ENCODE measurements around the gene PSTPIP2.
"Not testable (repeated sequence)": the region's sequence is repeated elsewhere in the genome, so short reads cannot be mapped to it uniquely, and the experiment has no call there.

Gene PSTPIP2

DNA sequence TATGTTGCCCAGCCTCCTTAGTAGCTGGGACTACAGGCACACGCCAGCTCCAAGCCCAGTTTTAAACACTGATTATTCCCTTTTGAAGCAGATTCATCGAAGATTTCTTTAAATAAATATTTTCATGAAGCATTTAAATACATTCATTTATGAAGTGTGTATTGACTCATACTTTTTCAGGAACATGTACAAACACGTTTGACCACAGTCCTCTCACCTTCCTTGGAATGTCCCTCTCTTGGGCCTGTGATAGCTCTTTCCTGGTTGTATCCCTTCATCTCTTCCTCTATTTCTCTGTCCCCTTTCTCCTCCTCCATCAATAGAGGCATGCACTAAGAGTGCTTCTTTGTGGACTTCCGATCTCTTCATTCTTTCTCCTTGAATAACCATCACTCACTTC is 2.5 kb downstream of the PSTPIP2 start:
- DNase-seq, result no peak

DNA sequence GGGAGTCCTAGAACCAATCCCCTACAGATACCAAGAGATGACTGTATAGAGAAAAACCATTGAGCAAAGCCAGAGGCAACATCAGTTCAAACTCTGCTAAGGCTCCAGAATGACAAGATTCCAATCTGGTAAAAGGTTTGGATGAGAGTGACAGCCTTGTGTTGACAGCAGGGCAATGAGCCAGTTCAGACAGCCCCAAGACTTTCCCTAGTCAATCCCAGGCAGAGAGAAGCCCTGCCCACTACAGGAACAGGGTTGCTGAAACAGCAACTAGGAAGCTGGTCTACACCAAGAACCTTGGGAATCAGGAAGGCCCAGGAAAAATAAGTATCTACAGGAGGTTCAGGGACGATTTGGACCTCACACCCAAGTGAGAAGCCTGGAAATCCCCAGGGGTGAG is 3.3 kb downstream of the PSTPIP2 start:
- DNase-seq, result no peak

DNA sequence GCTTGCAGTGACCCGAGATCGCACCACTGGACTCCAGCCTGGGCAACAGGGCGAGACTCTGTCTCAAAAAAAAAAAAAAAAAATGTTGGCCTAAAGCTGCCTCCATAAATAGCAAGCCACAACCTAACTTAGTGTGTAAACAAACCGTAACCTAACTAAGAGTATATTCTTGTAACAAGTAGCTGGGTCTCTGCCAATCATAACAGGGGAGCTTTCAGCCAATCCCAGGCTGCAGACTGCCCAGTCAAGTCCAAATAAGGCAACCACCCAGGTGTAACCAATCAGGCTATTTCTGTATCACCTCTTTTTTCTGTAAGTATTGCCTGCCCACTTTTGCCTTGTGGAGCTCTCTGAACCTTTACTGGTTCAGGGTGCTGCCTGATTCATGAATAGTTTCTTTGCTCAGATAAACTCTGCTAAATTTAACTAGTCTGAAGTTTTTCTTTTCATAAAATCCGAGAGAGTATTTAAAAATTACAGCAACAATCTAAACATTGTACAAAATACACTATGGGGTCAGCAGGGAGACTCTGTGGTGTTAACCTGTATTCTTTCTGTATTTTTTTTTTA is 4.5 kb downstream of the PSTPIP2 start:
- DNase-seq, result no peak

DNA sequence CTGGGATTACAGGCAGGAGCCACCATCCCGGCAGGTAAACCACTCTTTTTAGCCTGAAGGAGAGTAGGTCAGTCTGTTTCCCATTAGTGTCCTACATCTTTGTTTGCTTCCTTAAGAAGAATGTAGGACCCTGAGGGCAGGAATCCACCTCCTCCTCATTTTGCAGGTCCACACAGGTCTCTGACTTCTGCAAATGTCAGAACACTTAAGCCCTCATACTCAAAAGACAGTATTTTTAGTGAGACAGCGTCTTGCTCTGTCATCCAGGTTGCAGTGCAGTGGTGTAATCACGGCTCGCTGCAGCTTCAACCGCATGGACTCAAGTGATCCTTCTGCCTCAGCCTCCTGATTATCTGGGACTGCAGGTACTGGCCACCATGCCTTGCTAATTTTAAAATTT is 9.3 kb downstream of the PSTPIP2 start:
- no peak for DNase-seq

DNA sequence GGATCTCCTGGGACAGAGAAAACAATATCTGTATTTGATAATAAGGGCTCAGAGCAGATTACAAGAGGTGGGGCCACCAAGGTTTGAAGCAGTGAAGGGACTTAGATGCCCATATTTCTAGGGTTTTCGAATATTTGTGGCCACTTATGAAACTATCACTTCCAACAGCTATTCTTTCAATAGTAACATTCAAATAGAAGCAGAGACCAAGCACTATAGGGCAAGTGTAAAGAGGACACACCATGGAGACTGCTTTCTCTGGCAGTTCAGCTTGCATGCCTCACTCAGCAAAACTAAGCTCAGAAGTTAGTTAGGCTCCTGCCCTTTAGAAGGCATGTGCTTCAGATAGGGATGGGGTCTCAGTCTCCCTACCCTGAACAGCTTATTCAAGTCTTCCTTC is 10.3 kb downstream of the PSTPIP2 start:
- DNase-seq, result no peak

DNA sequence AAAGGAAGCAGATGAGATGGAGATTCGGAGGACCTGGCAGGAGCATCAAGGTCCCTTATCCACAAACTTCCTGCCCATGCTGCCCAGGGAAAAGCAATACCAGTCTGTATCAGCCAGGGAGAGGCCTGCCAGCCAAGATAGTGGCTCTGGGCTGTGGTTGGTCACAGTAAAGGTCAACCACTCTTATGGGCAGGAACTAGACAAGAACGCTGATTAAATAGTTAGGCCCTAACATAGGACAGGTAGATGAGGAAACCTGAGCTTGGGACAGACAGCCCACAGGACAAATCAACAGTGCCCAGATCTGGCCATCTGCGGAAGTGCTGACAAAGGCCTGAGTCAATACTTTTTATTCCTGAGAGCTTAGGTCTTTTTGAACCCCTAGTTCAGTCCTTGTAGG is 10.7 kb downstream of the PSTPIP2 start:
- no peak for DNase-seq

DNA sequence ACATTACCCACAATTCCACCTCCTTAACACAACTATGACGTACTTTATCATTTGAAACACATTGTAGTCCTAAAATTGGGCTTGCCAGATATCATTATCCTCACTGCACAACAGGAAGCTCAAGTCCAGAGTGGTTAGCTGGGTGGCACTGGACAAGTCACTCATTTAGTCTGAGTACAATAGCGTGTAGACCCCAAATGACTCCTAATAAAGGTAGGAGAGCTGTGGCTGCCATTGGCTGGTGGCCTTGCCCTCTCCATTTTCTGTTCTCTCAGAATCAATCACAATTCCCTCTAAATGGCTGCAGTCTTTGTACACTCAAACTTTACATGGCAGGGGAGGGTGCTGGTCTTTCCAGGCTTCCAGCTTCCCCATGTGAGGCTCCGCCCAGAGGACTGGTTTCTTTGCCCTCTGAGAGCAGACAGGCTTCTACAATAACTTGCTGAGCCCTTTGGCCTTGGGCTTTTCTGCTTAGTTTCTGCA is 11.7 kb downstream of the PSTPIP2 start:
- DNase-seq, result no peak

DNA sequence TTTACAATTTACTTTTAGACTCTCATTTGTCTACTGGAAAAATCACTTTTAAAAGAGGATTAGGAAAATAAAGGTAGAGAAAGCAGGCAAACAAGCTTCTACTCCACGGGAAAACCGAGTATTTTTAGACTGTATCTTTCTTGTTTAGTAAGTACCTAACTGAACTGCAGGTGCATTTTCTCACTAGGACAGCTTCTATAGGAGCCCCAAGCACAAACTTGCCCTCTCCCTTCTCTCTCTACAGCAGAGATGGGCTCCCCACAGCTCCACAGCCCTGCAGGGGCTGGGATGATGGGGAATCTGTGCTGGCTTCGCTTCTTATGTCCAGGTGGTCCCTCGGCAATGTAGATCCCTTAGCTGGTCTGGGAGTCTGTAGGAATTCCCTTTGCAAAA is 16.2 kb downstream of the PSTPIP2 start:
- DNase-seq, result no peak

DNA sequence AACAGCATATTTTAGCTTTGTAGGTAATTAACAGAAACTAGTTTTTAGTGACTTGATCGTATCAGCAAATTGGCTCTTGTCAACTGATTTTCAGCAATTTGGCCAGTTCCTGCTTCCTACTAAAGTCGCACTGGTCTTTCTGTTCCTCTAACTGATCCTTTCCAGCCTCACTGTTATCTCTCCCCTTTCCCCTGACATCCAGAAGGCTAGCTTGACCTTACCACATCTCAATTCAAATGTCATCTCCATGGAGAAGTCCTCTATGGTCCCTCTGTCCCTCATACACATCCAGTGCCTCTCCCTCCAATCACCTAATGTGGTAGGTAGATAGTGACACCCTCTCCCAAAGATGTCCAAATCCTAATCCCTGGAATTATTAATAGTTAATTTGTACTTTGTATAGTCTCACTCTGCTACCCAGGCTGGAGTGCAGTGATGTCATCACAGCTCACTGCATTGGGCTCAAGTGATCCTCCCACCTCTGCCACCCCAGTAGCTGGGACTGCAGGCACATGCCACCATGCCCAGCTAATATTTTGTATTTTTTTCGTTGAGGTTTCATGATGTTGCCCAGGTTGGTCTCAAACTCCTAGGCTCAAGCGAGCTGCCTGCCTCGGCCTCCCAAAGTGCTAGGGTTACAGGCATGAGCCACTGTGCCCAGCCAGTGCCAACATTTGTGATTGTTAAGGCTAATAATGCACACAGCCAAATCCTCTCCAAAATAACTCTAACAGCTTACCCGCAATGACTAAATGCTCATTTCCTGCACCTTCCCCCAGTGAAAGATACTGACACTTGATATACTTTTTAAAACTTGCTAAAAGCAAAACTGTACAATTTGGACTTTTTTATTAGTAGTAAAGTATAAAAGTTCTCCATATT is 16.9 kb downstream of the PSTPIP2 start:
- DNase-seq, result no peak

DNA sequence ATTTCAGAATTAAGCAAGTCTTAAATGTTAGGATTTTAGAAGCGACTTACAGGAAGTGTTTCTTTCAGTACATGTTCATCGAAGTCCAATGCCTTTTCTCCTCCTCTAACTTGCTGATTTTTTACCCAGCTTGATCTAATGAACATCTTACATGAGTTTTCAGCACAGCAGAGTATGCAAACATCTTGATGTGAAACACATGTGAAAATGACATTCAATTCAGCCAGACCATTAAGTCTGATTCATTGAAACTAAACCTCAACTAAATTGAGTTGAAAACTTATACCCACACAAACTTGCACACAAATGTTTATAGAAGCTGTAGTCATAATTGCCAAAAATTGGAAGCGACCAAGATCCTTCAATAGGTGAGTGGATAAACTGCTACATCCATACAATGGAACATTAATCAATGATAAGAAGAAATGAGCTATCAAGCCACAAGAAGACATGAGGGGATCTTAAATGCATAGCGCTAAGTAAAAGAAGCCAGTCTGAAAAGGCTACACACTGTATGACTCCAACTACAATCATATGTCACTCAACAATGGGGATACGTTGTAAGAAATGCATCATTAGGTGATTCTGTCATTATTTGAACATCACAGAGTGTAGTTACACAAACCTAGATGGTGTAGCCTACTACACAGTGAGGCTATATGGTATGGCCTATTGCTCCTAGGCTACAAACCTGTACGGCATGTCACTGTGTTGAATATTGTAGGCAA is 18.5 kb downstream of the PSTPIP2 start:
- DNase-seq, result no peak

DNA sequence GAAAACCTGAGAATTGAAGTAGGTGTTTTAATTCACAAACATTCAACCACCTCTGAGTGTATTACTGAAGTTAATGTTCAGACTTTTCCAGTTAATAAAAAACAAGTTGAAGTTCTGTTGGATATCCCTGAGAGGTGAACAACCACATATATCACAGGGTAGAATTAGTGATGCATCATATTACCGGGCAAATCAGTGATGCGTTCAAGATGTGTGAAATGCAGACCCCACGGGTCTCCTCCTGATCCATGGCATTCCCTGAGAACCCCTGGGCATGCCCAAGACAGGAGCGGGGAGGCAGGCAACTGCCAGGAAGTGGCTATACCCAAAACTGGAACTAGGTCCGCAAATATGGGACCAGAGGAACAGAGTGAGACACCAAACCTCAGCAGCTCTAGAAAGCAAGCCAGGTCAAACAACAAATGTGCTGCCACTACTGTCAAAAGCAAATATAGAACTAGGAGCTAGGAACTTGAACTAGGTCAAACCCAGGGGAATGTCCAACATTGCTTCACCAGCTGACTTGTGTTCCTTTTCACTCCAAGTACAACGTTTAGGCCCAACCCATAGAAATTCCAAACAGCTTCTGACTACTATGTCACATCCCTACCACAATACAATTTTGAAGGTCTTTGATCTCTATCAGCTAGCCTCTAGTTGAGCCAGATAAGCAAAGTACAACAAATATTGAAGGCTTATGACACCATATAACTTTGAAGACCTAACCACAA is 20.2 kb downstream of the PSTPIP2 start:
- DNase-seq, result no peak

DNA sequence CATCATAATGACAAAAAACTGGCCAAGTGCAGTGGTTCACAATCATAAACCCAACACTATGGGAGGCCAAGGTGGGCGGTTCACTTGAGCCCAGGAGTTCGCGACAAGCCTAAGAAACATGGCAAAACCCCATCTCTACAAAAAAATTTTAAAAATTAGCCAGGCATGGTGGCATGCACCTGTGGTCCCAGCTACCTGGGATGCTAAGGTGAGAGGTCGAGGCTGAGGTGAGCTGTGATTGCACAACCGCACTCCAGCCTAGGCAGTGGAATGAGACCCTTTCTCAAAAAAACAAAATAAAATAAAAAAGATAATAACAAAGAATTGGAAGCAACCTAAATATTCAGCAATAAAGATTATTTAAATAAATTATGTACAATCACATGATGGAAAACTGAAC is 21.8 kb downstream of the PSTPIP2 start:
- DNase-seq, result no peak

DNA sequence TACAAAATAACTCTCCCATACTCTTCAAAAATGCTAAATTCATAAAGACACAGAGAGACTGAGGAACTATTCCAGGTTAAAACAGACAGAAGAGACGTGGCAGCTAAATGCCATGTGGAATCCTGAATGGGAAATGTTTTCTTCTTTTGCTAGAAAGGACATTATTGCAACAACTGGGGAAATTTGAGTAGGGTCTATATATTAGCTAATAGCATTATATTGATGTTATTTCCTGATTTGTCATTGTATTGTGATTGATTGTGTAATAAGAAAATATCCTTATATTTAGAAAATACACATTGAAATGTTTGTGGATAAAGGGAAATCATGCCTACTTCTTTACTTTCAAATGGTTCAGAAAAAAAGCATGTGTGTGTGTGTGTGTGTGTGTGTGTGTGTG is 23.4 kb downstream of the PSTPIP2 start:
- no peak for DNase-seq

DNA sequence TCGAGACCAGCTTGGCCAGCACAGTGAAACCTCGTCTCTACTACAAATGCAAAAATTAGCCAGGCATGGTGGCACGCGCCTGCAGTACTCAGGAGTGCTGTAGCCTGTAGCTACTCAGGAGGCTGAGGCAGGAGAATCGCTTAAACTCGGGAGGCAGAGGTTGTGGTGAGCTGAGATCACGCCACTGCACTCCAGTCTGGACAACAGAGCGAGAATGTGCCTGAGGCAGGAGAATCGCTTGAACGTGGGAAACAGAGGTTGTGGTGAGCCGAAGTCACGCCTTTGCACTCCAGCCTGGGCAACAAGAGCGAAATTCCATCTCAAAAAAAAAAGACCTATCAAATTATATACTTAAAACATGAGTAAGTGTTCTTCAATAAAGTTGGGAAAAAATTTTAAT is 24.7 kb downstream of the PSTPIP2 start:
- not testable (repeated sequence) for DNase-seq

DNA sequence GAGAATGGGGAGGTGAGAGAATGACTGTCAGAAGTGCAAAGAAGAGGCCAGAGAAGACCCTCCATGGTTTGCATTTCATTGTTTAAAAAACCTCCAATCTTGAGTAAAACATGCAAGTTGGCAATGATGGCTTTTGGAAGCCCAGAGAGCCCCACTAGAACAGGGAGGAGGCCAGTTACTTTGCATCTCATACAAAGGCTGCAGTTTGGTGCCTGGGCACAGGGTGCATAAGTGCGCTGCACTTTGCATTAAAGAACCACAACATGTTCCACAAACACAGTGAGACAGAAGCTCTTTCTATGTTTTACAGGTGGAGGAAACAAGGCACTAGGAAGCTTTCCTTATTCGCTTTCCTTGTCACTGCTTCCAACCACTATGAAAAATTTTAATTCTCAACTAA is 25.4 kb downstream of the PSTPIP2 start:
- no peak for DNase-seq

DNA sequence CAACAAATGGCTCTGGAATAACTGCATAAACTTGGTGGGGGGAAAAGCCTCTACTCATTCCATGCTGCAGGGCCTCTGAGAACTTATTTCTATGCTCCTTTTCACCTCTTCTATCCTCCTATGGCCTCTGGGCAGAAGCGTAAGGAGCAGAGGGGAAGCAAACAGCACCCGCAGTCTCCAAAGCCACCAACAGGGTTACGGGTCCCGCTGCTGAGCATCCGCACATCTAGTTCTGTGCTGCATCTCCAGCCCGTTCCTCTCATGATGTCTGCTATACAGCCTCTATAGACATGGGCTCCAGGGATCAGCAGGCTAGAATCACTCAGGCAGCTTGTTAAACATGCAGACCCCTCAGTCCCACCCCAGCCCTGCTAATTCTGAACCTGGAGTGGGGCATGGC is 25.9 kb downstream of the PSTPIP2 start:
- no peak for DNase-seq

DNA sequence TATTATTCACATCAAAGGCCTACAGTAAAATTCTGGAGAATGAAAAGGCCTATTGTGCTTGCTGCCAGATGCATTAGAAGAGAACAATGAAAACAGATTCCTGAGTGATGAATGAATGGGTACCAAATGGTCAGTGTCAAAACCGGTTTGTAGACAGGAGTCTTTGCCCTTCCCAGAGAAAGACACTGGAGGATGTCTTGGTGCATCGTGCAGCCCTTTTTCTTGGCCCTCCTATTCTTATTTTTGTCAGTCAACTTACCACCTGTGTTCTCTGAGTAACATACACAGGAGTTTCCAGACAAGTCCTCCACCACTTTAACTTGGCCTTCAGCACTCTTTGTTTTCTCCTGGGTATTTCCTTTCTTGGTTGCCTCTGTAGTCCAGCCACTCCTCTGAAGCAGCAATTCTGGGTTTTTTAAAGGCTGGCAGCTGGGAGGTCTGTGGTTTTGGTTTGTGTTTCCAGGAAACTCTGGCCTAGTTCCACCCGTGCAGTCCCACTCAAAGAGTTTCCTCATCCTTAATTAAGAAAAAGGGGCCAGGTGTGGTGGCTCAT is 29.4 kb downstream of the PSTPIP2 start:
- no peak for DNase-seq

DNA sequence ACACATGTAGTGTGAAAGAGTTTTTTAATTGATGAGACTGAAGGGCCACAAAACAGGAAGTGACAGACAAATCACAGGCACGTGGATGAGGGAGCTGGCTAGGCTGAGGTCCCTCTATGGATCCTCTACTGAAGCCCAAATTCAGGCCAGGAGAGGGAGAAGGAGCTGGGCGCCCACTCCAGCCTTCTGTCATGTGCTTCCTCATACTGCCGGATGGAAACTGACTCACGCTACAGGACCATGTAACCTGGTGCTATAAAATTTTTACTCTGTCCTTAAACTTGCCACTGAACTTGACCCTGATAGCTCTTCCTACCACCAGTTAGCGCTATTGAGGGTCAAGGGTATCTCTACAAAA is 31.3 kb downstream of the PSTPIP2 start:
- DNase-seq, result no peak

DNA sequence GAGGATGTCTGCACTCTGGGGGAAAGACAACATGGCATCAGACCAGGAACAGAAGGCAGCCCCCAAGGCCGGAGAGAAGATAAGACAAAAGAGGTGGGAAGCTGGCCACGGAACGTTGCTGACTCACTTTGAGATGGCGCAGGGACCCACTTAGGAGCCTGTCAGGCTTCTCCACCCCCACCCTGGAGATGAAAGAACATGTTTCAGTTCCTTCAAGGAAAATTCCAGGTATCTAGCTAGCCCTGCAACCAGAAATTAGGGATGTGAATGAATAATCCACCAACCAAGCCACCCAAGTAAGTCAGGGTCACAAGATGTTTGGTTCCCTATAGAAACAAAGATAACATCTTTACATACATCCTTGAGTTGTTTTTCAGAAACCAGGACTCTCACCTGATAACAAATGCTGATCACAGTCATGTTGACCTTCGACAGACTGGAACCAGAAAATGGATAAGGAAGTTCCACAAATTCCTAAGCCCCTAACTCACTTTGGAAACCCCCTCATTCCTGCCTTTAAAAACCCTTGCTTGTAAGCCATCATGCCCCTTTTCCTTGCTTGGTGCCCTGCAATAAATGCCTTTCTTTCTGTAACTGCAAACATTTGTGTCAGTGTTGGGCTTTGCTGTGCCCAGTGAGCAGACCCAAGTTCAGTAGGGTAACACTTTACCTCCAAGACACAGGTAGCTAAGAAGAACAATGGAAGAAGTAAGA is 31.9 kb downstream of the PSTPIP2 start:
- DNase-seq, result no peak

DNA sequence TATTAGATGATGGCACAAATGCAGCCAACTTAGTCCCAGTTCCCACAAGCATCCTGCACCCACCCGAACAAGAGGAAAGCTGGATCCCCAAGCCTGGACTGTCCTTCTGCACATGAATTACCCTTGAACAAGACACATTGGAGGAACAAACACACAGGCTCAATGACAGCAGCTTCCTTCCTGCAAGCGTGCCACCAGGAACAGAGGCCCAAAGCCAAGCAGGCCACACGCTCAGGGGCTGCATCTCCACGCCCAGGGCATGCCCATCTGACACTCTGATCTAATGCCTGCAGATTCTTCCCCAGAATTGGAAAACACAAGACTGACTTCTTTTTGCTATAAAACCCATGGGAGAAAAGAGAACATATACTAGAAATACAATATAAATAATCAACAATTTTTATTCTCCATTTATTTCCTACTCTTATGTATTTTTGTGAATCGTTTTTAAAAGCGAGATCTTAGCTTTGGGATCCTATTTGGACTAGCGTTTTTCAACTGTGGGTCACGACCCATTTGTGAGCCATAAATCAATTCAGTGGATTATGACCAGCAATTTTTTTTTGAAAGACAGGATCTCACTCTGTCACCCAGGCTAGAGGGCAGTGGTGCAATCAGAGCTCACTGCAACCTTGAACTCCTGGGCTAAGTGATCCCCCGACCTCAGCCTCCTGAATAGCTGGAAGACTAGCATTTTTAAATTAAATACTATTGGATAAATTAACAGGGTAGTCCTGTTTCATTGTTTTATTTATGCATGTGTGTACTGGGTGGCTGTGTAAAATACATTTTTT is 34.4 kb downstream of the PSTPIP2 start:
- no peak for DNase-seq

All from NCI-H1417 (cell line).